ENCODE results near the gene SAP30BP.

The SAP30BP gene

GRCh38 chr17:75722542-75723095 lies 55.5 kb downstream of the SAP30BP start:
- no peak for DNase-seq

- DNase-seq, result no peak
These were observed 56.2 kb downstream of the SAP30BP start for GRCh38 chr17:75723171-75723930.

GRCh38 chr17:75724016-75725003 lies 57.2 kb downstream of the SAP30BP start:
- DNase-seq, result no peak

GRCh38 chr17:75725504-75725903 lies 58.4 kb downstream of the SAP30BP start:
- no peak for DNase-seq

- no peak for DNase-seq
These were observed 60.3 kb downstream of the SAP30BP start for GRCh38 chr17:75727391-75727790.

GRCh38 chr17:75729351-75729750 lies 62.2 kb downstream of the SAP30BP start:
- DNase-seq, result no peak

- no peak for DNase-seq
These were observed 62.9 kb downstream of the SAP30BP start for GRCh38 chr17:75730065-75730464.

GRCh38 chr17:75731086-75731715 lies 64.1 kb downstream of the SAP30BP start:
- DNase-seq, result no peak

GRCh38 chr17:75731716-75732498 lies 64.8 kb downstream of the SAP30BP start:
- DNase-seq, result no peak

GRCh38 chr17:75733471-75733870 lies 66.3 kb downstream of the SAP30BP start:
- no peak for DNase-seq

- DNase-seq, result no peak
These were observed 67.6 kb downstream of the SAP30BP start for GRCh38 chr17:75734674-75735294.

GRCh38 chr17:75736173-75736835 lies 69.2 kb downstream of the SAP30BP start:
- no peak for DNase-seq

- DNase-seq, result no peak
These were observed 70.2 kb downstream of the SAP30BP start for GRCh38 chr17:75737133-75737962.

- peak; percentile 34 for DNase-seq
These were observed 71.2 kb downstream of the SAP30BP start for GRCh38 chr17:75738218-75738802.

- no peak for DNase-seq
These were observed 72.0 kb downstream of the SAP30BP start for GRCh38 chr17:75739174-75739573.

- DNase-seq, result no peak
These were observed 72.7 kb downstream of the SAP30BP start for GRCh38 chr17:75739801-75740200.

GRCh38 chr17:75740215-75740614 lies 73.1 kb downstream of the SAP30BP start:
- DNase-seq, result no peak

GRCh38 chr17:75740631-75741077 lies 73.5 kb downstream of the SAP30BP start:
- no peak for DNase-seq

GRCh38 chr17:75742337-75742736 lies 75.2 kb downstream of the SAP30BP start:
- DNase-seq, result no peak

Measured in EL (cell line).